Dermis microvascular lymphatic vessel endothelial cell (primary cell): ENCODE results near the gene ZNRD2. TPM values are rescaled to one million over a fixed set of nuclear protein-coding genes. Genes with fewer than 3 reads are reported as not detected.

ENCODE experiments used
- DNase-seq, 2 donors: peaks; one replicate each; pipeline versions ENCODE4 v3.0.0 to v3.0.0-alpha.2; 2010; ENCODE audit warnings: low read depth in 2 of 2
- total RNA-seq: library from RNA; depleted of rRNA; stranded (reverse); fragments of >200 nt; gene quantifications from 2 replicates; pipeline ENCODE4 v1.2.1, GENCODE V29; 2014

The ZNRD2 gene
- total RNA-seq, 1 donor from 2014 or later, result 37.6 TPM

- DNase-seq, result peak; percentile 48 to 86
Measured at GRCh38 chr11:65572356-65573051, 2.2 kb downstream of the ZNRD2 start, which contains the start of gene FAM89B. TSS of gene FAM89B (plus strand) at chr11:65572538. CDS start at chr11:65572670, 132 bp downstream.

- DNase-seq, result no peak
Measured at GRCh38 chr11:65573391-65574079, 3.3 kb downstream of the ZNRD2 start.

GRCh38 chr11:65574109-65574810 lies 4.0 kb downstream of the ZNRD2 start:
- DNase-seq, result peak; percentile 53 to 94

GRCh38 chr11:65574811-65575567 lies 4.7 kb downstream of the ZNRD2 start:
- peak in 1 of 2 donors; percentile 33 for DNase-seq

- peak in 1 of 2 donors; percentile 29 for DNase-seq
Measured at GRCh38 chr11:65575568-65576231, 5.4 kb downstream of the ZNRD2 start, which contains the start of gene EHBP1L1. TSS of gene EHBP1L1 (plus strand) at chr11:65576053. CDS start at chr11:65576303, 250 bp downstream.

GRCh38 chr11:65576232-65576866 lies 6.1 kb downstream of the ZNRD2 start:
- DNase-seq, result no peak

- peak in 1 of 2 donors; percentile 61 for DNase-seq
Measured at GRCh38 chr11:65576867-65577755, 6.8 kb downstream of the ZNRD2 start.

GRCh38 chr11:65577756-65578109 lies 7.5 kb downstream of the ZNRD2 start:
- DNase-seq, result no peak

- DNase-seq, result no peak
Measured at GRCh38 chr11:65578134-65578533, 7.9 kb downstream of the ZNRD2 start.

- DNase-seq, result no peak
Measured at GRCh38 chr11:65578667-65579066, 8.4 kb downstream of the ZNRD2 start.

- no peak for DNase-seq
Measured at GRCh38 chr11:65579291-65579690, 9.0 kb downstream of the ZNRD2 start.

GRCh38 chr11:65580031-65580692 lies 9.9 kb downstream of the ZNRD2 start:
- DNase-seq, result no peak

GRCh38 chr11:65580756-65581155 lies 10.5 kb downstream of the ZNRD2 start:
- DNase-seq, result no peak

GRCh38 chr11:65581928-65582327 lies 11.7 kb downstream of the ZNRD2 start:
- DNase-seq, result no peak

GRCh38 chr11:65583589-65583988 lies 13.3 kb downstream of the ZNRD2 start:
- no peak for DNase-seq

- no peak for DNase-seq
Measured at GRCh38 chr11:65584106-65584505, 13.8 kb downstream of the ZNRD2 start.

GRCh38 chr11:65584723-65585171 lies 14.5 kb downstream of the ZNRD2 start:
- DNase-seq, result no peak

GRCh38 chr11:65585396-65586246 lies 15.3 kb downstream of the ZNRD2 start:
- DNase-seq, result no peak
